NCI-H2227 (cell line): Measurements from ENCODE around the gene OR2C3.
"Not testable (repeated sequence)": the region's sequence is repeated elsewhere in the genome, so short reads cannot be mapped to it uniquely, and the experiment has no call there.

Experiments used
- DNase-seq: peaks from one replicate; lab custom pipeline; 2025; ENCODE audit not compliant: unreplicated experiment; lab: John Stamatoyannopoulos, UW

The OR2C3 gene

DNA sequence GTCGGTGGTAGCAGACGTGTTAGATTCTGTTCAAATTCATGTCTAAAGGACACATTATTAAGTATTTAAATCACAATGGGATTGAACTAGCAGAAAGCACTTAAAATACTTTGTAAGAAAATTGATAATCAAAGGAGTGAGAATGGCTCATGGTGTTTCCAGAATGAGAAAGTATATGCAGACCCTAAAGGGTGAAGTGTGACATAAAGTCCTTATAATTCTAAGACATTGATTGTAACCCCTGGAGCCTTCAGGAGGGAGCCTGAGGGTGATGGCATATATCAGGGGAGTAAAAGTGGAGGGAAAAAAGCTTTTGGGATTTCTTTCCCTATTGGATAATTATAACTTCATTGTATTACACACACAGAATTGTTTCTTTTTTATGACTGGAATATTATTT lies at the start of gene OR2C3:
Gene OR2C3, minus strand, starts transcription at position 101 of the 400 bp plus-strand sequence. CDS start 3,929 bp downstream, outside the sequence.
- DNase-seq: no peak

DNA sequence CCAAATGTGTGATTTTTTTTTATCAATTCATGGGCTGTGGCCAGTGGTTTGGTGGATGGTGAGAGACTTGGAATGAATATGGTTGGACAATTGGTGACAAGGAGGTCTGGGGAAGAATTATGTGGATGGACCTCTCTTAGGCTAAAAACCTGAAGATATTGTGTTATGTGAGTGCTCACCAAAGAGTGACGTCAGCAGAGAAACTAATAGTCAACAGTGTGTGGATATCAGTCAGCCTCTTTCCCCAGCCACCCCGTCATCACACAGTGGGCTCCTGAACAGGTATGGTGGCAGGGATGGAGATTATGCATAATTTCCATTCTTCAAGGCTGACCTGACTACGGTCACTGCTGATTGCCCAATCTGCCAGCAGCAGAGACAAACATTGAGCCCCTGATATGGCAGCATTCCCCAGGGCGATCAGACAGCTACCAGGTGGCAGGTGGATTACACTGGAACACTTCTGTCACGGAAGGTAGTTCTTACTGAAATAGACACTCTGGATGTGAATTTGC lies 42.8 kb upstream of the OR2C3 start:
- no peak for DNase-seq

DNA sequence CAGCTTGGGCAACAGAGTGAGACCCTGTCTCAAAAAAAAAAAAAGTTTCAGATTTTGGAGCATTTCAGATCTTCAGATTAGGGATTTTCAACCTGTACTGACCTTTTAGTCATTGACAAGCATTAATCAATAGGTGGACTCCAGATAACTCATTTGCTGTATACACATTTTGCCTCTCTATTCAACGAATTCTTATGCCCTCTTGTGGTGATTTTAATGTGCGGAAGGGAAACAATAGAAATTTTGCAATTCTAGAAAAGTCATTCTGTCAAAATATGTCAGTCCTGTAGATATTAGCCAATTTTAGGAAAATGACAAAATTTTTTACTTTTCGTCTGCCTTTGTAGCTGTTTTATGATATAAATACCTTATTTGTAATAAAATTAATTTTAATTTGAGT lies 40.3 kb upstream of the OR2C3 start:
- DNase-seq: no peak

DNA sequence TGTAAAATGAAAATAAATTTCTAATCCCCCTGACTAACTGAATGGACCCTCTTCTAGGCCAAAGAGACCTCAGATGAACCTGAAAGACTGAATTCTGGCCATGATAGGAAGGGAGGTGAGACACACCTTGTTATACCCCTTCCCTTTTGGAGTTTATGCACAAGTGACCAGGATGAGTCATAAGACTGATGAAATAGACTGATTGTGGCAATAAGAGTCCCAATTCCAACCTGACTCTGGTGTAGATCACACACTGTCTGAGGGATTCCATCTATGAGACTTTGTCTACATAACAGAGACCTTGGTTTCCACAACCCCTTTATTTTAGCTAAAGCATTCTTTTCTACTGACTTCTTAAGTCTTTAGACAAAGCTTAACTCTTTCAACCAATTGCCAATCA lies 38.4 kb upstream of the OR2C3 start:
- no peak for DNase-seq

DNA sequence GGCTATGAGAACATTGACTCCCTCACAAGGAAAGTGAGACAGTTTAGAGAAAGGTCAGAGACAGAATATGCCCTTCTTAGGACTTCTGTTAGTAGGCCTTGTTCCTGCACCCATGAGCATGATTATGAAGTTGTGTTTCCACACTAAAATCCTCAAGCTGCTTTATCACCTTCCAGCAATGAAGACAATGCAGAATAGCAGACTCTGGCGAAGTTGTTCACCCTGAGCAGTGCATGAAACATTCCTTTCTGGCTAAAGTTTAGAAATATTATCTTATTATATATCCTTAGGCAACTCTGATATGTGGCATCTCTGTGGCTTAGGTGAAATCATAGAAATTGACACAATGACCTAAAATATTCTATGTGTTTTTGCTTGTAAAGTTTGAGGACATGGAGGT lies 38.0 kb upstream of the OR2C3 start:
- DNase-seq: no peak

DNA sequence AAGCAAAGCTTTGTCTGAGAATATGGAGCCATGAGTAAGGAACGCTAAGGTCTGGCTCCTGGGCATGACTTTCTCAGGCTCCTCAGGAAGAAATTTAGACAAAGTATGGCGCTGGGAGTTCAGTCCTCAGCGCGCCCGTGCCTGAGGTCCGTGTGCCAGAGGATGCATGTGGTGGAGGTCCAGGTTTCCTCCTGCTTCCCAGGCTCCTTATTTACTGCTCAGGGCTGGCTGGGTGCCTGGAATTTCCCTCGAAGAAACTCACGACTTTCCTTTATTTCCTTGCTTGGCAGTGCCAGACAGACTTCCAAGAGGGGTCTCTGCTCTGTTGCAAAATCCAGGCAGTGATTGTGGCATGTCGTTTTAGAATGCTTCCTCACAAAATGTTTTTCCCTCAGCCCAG lies 26.0 kb upstream of the OR2C3 start:
- no peak for DNase-seq

DNA sequence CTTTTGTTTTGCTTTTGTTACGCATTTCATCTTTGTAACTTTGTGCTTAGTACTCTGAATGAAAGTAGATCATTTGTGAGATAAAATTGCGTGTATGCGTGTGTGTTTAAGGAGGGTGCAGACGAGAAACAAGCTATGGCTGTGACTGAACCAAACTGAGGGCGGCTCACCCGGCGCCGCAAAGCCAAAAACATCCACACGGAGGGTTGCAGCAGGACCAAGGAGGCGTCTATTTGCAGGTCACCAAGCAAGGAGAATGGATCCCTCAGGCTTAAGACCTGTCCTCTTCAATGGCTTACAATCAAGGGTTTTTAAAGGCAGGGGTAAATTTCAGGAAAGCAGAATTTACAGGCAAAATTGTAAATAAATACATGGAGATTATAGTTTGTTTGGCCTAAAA lies 25.5 kb upstream of the OR2C3 start:
- DNase-seq: no peak

DNA sequence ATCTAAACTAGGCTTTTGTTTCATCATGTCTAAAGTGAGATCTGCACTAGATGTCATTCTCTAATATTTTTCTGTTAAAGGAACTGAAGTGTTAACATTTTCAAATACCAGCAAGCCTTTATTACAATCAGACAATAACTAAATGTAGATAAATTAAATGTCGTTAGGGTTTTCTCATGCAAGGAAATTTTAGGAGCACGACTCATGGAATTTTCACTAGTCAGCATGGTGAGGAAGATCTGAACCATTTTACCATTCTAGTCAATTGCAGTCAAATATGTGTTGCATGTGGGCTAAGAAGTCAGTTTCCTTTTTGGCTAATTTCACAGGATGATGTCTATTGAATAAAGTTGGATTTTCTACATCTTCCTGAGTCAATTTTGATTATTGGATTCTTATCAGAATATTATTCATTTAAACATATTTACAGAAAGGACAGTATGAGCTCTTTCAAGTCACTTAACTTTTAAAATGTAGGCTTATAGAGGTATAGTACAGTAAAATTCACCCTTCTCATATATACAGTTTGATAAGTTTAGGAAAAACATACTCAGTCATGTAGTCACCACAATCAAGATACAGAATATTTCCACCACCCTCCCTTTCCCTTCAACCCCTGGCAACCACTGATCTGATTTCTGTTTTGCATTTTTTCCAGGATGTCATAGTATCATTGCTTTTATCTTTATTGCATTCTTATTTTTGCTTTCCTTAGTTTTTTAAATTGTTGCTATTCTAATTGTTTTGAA lies 21.9 kb upstream of the OR2C3 start:
- DNase-seq: no peak

DNA sequence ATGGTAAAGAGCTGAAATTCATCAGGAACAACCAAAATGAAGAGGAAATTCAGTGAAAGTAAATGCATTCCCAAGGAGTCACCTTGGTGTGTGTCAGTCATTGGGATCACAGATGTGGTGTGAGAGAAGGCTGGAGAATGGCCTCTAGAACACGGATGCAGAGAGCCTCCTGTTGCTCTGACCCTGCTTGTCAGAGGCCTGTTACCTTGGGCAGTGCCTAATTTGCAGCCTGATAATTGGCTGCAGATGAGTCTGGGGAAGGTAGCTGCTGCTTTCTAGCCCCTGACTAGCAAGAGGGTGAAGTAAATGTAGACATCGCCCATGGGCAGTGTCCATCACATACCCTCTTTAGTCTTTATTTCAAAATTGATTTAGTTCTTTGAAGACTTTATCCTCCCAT lies 16.0 kb upstream of the OR2C3 start:
- no peak for DNase-seq

DNA sequence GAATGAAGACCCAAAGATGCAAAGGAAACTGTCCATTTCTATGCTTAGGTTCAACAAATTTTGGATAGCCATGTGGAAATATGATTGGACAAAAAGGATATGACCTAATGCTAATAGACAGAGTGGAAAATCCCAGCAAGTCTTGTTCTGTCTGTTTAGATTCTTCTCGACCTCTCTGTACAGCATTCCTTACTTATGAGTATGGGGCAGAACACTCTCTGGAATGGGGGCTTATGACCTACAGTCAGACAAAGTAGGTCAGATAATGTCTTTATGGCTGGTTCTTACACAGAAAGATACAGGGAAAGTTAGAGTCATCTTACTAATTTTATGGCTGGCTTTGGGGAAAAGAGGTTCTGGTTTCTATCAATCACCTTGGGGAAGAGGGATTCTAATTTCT lies 15.5 kb upstream of the OR2C3 start:
- no peak for DNase-seq

DNA sequence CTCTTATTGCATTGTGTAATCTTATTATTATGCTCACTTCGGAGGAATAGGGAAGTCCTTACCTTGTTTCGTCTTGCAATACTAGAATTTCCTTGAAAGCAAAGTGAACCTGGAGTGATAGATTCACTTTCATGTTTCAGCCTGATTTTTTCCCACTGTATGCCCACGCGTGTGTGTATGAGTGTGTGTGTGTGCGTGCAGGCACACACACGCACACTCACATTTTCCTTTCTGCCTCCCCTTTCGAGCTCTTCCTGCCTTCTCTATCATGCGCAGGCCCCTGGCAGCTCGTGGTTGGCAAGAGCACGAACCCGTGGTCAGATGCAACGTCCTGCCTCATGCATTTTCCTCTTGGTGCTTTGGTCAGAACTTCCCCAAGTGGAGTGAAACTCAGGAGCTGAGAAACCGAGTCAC lies 12.5 kb upstream of the OR2C3 start, which contains the start of gene GCSAML:
Gene GCSAML, plus strand, starts transcription at position 366 of the 414 bp plus-strand sequence. CDS start 58 bp downstream, outside the sequence.
- no peak for DNase-seq

DNA sequence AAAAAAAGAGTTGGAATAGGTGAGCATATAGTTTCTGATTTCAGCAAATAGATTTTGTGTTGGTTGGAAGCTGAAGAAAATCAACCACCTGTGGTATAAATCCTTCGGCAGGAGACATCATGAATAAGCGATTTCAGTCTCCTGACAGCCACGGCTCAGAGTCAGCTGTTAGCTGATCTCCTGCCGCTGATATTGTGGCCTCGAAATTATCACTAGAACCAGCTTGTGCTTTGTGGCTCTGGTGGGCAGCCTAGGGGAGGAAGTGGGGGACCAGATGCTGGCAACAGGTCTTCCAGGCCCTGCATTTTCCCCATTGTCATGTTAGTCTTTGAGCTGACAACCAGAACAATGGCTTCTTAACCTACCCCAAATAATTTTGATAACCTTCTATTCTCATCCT lies 11.9 kb upstream of the OR2C3 start:
- DNase-seq: no peak

DNA sequence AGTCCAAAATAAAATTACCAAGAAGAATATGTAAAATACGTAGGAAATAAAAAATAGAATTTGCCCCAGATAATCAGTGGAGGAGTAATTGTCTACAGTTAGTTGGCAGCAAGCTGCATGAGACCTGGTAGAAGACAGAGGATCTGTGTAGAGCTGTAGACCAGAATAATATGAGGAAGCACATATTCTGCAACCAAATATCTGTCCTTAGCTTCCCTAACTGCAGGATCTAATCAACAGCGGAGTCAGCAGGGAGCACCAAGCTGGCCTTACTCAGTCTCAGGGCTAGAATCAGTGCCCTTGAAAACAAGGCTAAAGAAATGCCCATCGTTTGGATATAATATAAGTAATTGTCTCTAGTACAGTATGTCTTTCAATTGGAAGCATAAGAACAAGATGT lies 6.6 kb upstream of the OR2C3 start:
- no peak for DNase-seq

DNA sequence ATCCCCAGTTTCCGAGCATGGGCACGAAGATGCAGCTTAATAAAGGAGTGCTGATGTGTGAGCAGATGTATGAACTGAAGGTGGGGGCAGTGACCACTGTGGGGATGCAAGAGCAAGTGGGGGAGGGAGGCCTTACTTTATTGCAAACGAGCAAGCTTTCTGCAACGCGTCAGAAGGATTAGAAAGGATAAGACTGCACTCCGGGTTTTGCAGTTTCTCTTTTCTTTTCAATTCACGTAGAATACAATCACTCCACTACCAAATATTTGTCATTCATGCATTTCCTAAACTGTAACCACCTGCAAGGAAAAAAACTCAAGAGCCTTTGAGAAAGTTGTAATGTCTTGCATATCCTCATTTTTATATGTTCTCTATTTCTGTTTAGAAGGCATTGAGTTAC lies 4.3 kb upstream of the OR2C3 start:
- DNase-seq: no peak

DNA sequence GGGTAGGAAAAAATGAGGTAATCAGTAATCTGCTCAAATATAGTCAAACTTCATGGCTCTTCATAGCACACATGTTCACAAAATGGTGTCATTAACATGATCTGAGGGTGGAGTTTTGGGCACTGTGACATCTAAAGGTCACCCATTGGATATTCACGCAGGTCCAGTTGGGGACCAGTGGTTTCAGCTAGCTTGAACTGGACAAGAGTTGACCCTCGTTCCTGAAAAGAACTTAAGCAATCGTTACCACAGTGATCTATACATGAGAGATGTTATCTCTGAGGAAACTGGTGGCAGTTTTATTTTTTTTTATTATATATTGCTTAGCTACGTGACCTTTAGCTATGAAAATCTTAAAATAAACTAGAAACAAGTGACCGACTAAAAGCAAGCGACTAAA lies 3.0 kb upstream of the OR2C3 start:
- DNase-seq: no peak

DNA sequence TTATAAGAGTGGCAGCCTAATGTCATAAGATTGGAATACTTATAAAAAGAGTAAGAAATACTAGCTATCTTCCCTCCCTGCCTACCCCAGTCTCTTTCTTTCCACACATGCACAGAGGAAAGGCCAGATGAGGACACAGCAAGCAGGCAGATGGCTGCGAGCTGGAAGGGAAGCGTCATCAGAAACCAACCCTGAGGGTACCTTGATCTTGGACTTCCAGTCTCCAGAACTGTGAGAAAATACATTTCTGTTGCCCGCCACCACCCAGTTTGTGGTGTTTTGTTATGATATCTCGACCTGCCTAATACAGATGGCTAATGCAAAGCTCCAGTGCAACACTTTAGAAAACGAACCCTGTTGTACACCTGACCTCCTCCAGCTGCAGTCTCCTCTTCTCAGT lies 2.3 kb upstream of the OR2C3 start:
- no peak for DNase-seq

DNA sequence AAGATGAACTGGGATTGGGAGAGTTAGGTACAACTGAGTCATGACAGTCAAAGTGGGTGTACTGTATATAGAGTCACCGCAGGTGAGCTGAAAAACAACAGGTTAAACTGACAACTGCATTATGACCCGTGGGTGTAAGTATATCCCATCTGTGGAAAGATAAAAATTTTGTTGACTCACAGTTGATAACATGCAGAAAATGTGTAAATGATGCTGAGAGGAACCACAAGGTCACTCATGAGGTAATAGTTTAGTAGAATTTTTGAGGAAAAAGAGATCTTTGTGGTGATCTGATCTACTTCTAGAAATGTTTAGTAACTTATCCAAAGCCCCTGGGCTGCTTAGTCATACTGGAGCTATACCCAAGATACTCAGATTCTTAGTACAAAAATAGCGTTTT lies 838 bp downstream of the OR2C3 start:
- DNase-seq: no peak

DNA sequence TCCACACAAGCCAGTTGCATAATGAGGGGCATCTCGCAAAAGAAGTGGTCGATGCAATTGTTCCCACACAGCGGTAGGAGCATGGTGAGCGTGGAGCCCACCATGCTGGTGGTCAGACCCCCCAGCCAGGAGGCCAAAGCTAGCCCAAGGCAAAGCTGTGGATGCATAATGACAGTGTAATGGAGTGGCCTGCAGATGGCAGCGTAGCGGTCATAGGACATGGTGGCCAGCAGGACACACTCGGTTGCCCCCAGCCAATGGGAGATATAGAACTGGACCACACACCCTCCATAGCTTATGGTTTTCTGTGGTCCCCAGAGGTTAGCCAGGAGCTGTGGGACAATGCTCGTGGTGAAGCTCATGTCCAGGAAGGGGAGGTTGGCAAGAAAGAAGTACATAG lies 4.3 kb downstream of the OR2C3 start:
- no peak for DNase-seq

DNA sequence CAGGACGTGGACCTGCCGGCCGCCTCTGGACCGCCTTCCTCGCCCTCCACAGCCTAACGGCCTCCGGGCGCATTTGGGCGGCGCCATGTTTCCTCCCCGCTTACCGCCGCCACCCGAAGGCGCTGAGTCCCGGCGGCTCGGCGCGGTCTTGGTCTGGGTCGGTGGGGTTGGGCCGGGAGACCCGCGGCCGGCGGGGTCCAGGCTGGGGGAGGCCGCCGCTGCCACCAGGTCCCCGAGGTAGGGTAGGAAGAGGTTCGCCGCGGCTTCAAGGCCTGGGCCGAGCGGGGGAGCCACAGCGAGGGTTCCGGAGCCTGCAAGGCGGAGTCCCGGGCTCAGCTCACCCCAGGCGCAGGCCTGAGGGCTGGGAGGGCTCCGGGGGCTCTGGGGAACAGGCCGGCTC lies 5.5 kb downstream of the OR2C3 start:
- DNase-seq: no peak

DNA sequence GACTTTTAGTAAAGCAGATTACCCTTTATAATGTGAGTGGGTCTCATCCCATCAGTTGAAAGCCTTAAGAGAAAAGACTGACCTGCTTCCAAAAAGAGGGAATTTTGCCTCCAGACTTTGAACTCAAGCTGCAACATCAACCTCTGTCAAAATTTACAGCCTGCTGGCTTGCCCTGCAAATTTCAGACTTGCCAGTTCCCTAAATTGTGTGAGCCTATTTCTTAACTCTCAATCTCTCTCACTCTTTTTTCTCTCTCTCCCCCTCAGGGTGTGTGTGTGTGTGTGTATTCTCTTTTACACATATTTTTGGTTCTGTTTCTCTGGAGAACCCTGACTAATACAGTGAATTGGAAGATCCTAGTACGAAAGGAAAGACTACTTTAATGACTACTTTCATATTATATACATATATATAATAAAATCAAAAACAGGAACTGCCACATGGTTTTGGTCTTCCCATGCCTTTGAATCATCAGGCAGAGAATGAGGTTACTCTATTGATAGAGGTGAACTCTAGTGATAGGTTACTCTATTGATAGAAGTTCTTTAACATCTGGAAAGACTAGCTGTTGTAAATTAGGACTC lies 6.4 kb downstream of the OR2C3 start:
- no peak for DNase-seq

DNA sequence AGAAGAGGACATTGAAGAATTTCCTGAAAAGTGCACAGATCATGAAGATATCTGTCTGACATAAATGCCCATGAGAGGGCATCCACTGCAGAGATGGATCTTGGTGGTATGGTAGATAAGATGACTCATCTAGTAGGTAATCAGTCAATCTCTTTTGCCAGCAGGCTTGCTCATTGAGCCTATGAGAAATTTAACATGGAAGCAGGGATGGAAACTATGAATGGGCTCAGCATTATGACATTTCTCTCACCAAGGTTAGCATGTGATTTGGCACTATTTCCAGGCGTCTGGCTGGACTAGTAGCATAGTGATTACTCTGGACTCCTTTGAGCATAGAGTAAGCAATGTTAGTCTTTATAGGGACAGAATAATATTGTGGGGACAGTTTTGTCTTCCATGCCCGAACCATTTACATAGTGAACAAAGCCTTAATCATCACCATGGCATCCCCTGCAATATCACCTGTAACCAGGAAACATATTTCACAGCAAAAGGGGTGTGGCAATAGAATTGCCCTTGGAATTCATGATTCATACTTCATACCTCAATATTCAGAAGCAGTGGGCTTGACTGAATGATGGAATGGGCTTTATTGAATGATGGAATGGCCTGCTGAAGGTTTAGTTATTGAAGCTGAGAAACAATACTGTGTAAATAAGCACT lies 7.3 kb downstream of the OR2C3 start:
- no peak for DNase-seq

DNA sequence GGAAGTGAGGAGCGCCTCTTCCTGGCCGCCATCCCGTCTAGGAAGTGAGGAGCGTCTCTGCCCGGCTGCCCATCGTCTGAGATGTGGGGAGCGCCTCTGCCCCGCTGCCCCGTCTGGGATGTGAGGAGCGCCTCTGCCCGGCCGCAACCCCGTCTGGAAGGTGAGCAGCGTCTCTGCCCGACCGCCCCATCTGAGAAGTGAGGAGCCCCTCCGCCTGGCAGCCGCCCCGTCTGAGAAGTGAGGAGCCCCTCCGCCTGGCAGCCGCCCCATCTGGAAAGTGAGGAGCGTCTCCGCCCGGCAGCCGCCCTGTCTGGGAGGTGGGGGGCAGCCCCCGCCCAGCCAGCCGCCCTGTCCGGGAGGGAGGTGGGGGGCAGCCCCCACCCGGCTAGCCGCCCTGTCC lies 14.4 kb downstream of the OR2C3 start:
- DNase-seq: not testable (repeated sequence)
